SK-N-SH (cell line): Measurements from ENCODE around the gene ZBTB37. TPM values are rescaled to one million over a fixed set of nuclear protein-coding genes. Genes with fewer than 3 reads are reported as not detected.

Source experiments
- CTCF ChIA-PET: fragments of 300-600, 350-600 bp; formaldehyde crosslinking; extraction: SDS; loops from one replicate; lab custom pipeline; 2021; lab: Yijun Ruan, JAX
- POLR2A ChIA-PET: fragments of 350-600 bp; sonication (Branson Sonifier 250); formaldehyde crosslinking; extraction: SDS; loops from one replicate; lab custom pipeline; 2020; ENCODE audit warnings: antibody characterized with exemption, inconsistent platforms; lab: Yijun Ruan, JAX
- DNase-seq: peaks from one replicate; pipeline ENCODE4 v3.0.0; 2012
- H2AFZ ChIP-seq: fragments of 200-600 bp; sonication (generic); 2 replicates; pipeline ENCODE4 v1.8.1; 2016; ENCODE audit warnings: antibody characterized with exemption, mild to moderate bottlenecking, low read depth
- H3F3A ChIP-seq: fragments of 200-600 bp; sonication (generic); replicated peaks from 2 replicates; pipeline ENCODE3; 2016; ENCODE audit warnings: antibody characterized with exemption, mild to moderate bottlenecking; ENCODE audit not compliant: insufficient read depth
- H3K27ac ChIP-seq, 2 experiments: fragments of 200-500 bp in 1 of 2; fragments of 200-600 bp in 1 of 2; sonication (Bioruptor generic) in 1 of 2; sonication (generic), shearing (Covaris generic) in 1 of 2; 2 replicates each; pipeline versions ENCODE4 v1.5.1 to v1.6.1; 2014 to 2016; ENCODE audit warnings: low read depth in 2 of 2, inconsistent platforms in 1 of 2, low read length in 1 of 2, mild to moderate bottlenecking in 1 of 2, mixed read lengths in 1 of 2
- H3K27me3 ChIP-seq: fragments of 200-600 bp; sonication (generic), shearing (Covaris generic); 2 replicates; pipeline ENCODE4 v1.6.1; 2016; ENCODE audit warnings: mixed run types; ENCODE audit not compliant: insufficient read depth
- H3K36me3 ChIP-seq, 2 experiments: fragments of 200-500 bp in 1 of 2; fragments of 200-600 bp in 1 of 2; sonication (Bioruptor generic) in 1 of 2; sonication (generic) in 1 of 2; replicated peaks in 1 of 2; 2 replicates each; pipeline versions ENCODE3 to v1.5.1; 2014 to 2016; ENCODE audit warnings: low read length in 1 of 2, mild to moderate bottlenecking in 1 of 2; ENCODE audit not compliant: insufficient read depth in 2 of 2, control insufficient read depth in 1 of 2
- H3K4me1 ChIP-seq, 2 experiments: fragments of 200-500 bp in 1 of 2; fragments of 200-600 bp in 1 of 2; sonication (Bioruptor generic) in 1 of 2; sonication (generic), shearing (Covaris generic) in 1 of 2; 2 replicates each; pipeline versions ENCODE4 v1.5.1 to v1.6.1; 2014 to 2016; ENCODE audit warnings: low read depth in 1 of 2, low read length in 1 of 2, mixed run types in 1 of 2; ENCODE audit not compliant: insufficient read depth in 2 of 2, control insufficient read depth in 1 of 2
- H3K4me2 ChIP-seq: fragments of 200-600 bp; sonication (generic), shearing (Covaris generic); 2 replicates; pipeline ENCODE4 v1.6.1; 2017; ENCODE audit warnings: mixed run types
- H3K4me3 ChIP-seq, 2 experiments: fragments of 200-500 bp in 1 of 2; fragments of 200-600 bp in 1 of 2; sonication (Bioruptor generic) in 1 of 2; sonication (generic), shearing (Covaris generic) in 1 of 2; 2 replicates each; pipeline versions ENCODE4 v1.5.1 to v1.8.1; 2014 to 2016; ENCODE audit warnings: low read depth in 2 of 2, inconsistent platforms in 1 of 2, low read length in 1 of 2, mild to moderate bottlenecking in 1 of 2, mixed read lengths in 1 of 2, moderate library complexity in 1 of 2
- H3K79me2 ChIP-seq: fragments of 200-600 bp; sonication (generic); 2 replicates; pipeline ENCODE4 v1.8.1; 2017; ENCODE audit warnings: mild to moderate bottlenecking; ENCODE audit not compliant: insufficient read depth
- H3K9ac ChIP-seq: fragments of 200-600 bp; sonication (generic); 2 replicates; pipeline ENCODE4 v1.6.1; 2017; ENCODE audit warnings: mixed run types
- H3K9me2 ChIP-seq: fragments of 200-600 bp; sonication (generic); 2 replicates; pipeline ENCODE4 v1.6.1; 2017; ENCODE audit warnings: mixed run types
- H3K9me3 ChIP-seq: fragments of 200-600 bp; sonication (generic); 2 replicates; pipeline ENCODE4 v1.6.1; 2017; ENCODE audit warnings: mixed run types, mild to moderate bottlenecking, moderate library complexity
- H4K20me1 ChIP-seq: fragments of 200-600 bp; sonication (generic); 2 replicates; pipeline ENCODE4 v1.6.1; 2017; ENCODE audit warnings: mild to moderate bottlenecking, mixed run types; ENCODE audit not compliant: insufficient read depth
- ELF1 ChIP-seq: IDR thresholded peaks from 2 replicates; pipeline ENCODE4 v1.4.0; 2012
- EP300 ChIP-seq, 2 experiments: IDR thresholded peaks; 2 replicates each; pipeline versions ENCODE4 v1.4.0 to v1.6.1; 2012; ENCODE audit warnings: borderline replicate concordance in 1 of 2, low read depth in 1 of 2, low read length in 1 of 2
- EZH2phosphoT487 ChIP-seq: fragments of 200-600 bp; sonication (generic); IDR thresholded peaks from 2 replicates; pipeline ENCODE4 v1.6.1; 2017; ENCODE audit warnings: low read depth, mixed run types, mild to moderate bottlenecking, antibody characterized with exemption, moderate library complexity, borderline replicate concordance
- FOSL2 ChIP-seq: IDR thresholded peaks from 2 replicates; pipeline ENCODE4 v1.4.0; 2012; ENCODE audit warnings: low read depth, mild to moderate bottlenecking, moderate library complexity, borderline replicate concordance
- FOXJ3 ChIP-seq: sonication (generic); formaldehyde crosslinking; IDR thresholded peaks from 2 replicates; pipeline ENCODE4 v1.5.1; 2020; ENCODE audit warnings: mild to moderate bottlenecking, missing genetic modification reagents
- FOXM1 ChIP-seq: IDR thresholded peaks from 2 replicates; pipeline ENCODE4 v1.4.0; 2012; ENCODE audit warnings: low read depth, mild to moderate bottlenecking
- GABPA ChIP-seq: IDR thresholded peaks from 2 replicates; pipeline ENCODE4 v1.4.0; 2012; ENCODE audit warnings: low read depth, mild to moderate bottlenecking
- GATA2 ChIP-seq: sonication (generic); formaldehyde crosslinking; IDR thresholded peaks from 2 replicates; pipeline ENCODE4 v1.5.0; 2020; ENCODE audit warnings: mild to moderate bottlenecking, missing genetic modification reagents
- MEF2A ChIP-seq: IDR thresholded peaks from 2 replicates; pipeline ENCODE4 v1.4.0; 2012; ENCODE audit warnings: low read depth, borderline replicate concordance
- NFIC ChIP-seq: IDR thresholded peaks from 2 replicates; pipeline ENCODE4 v1.4.0; 2012; ENCODE audit warnings: borderline replicate concordance
- RFX5 ChIP-seq: IDR thresholded peaks from 2 replicates; pipeline ENCODE4 v1.6.1; 2012; ENCODE audit warnings: mild to moderate bottlenecking, improper control_type of control experiment, low read length
- RXRA ChIP-seq: IDR thresholded peaks from 2 replicates; pipeline ENCODE4 v1.4.0; 2012; ENCODE audit warnings: low read depth, mild to moderate bottlenecking, borderline replicate concordance
- SIN3A ChIP-seq: IDR thresholded peaks from 2 replicates; pipeline ENCODE4 v1.6.1; 2012; ENCODE audit warnings: low read depth, mild to moderate bottlenecking, low read length, moderate library complexity, borderline replicate concordance
- SMC3 ChIP-seq: IDR thresholded peaks from 2 replicates; pipeline ENCODE4 v1.6.1; 2012; ENCODE audit warnings: low read depth, low read length, improper control_type of control experiment
- TCF12 ChIP-seq: IDR thresholded peaks from 2 replicates; pipeline ENCODE4 v1.4.0; 2012
- USF1 ChIP-seq: IDR thresholded peaks from 2 replicates; pipeline ENCODE4 v1.4.0; 2012; ENCODE audit warnings: low read depth, borderline replicate concordance
- YY1 ChIP-seq: IDR thresholded peaks from 2 replicates; pipeline ENCODE4 v1.4.0; 2012; ENCODE audit warnings: low read depth, mild to moderate bottlenecking
- ZBTB33 ChIP-seq: IDR thresholded peaks from 2 replicates; pipeline ENCODE4 v1.4.0; 2012; ENCODE audit warnings: low read depth, borderline replicate concordance
- WGBS: methylation state at CpG from one replicate; pipeline ENCODE4 v1.1.6; 2017; ENCODE audit warnings: low lambda C conversion rate; 5-methylcytosine and 5-hydroxymethylcytosine counted together
- polyA plus RNA-seq, 3 experiments: library from polyadenylated mRNA; depleted of rRNA; stranded (reverse); fragments of >200 nt; gene quantifications; 2 replicates each; pipeline ENCODE4 v1.2.3, GENCODE V29; 2012

Gene ZBTB37
- polyA plus RNA-seq, 1 of the 3 experiments (the other 2 are of a cell fraction): 0.89 TPM

DNA sequence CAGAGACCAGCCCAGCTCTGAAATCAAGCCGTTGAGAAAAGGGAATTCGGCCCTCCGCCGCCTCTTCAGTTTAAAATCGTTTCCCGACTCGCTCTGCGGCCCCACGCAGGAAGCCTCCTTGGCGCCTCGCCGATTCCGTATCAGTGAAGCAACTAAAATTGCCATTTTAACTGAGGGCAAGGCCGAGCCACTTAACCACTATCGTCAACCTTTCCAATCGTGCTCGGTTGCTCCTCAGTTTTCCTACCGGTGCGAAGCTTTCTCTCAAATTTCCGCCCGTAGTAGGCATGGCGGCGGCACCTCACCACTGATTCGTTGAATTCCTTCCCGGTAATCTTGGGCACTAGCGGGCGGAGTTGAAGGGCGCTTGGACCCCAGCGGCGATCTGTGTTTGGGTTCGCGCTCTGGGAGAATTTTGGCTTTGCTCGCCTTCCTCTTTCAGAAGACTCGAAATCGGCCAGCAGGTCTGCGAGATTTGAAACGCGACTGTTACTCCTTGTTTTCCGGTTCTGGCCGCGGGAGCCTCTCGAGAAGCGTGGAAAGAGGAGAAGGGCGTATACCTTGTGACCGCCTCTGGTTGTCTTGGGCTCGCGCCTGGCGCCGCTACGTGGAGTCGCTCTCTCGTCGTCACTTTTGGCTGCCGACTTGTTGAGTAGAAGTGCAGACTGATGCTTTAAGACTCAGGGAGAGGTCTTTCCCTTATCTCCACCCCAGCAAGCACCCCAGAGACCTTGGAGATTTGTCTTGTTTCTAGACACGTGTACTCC lies 43.7 kb upstream of the ZBTB37 start, which contains the start of the genes CENPL and DARS2 (continued):
- TF ChIP-seq FOSL2 (no peak), RXRA (no peak), GATA2 (CRISPR knock-in tag) (peak; percentile 66), MEF2A (no peak), ELF1 (peak; percentile 96), EZH2phosphoT487 (no peak), FOXJ3 (CRISPR knock-in tag) (no peak), SIN3A (peak; percentile 88; the same call in 1 of the 2 replicates), ZBTB33 (no peak; the same call in 1 of the 2 replicates), EP300 (IDR thresholded peaks at IDR 0.05; ENCODE audit: borderline replicate concordance in 1 of 2, low read depth in 1 of 2, low read length in 1 of 2) (no peak; a peak in 2 of 4 replicates), GABPA (peak; percentile 86), YY1 (peak; percentile 100), SMC3 (no peak), NFIC (peak; percentile 61; the same call in 1 of the 2 replicates), TCF12 (no peak), RFX5 (no peak)

GRCh38 chr1:173827611-173828010 lies 40.6 kb upstream of the ZBTB37 start:
- H3K36me3 ChIP-seq: peaks cover 18 to 20% of the 10 kb centered on the region in 2 experiments
- TF ChIP-seq USF1 (no peak), FOXM1 (no peak), NFIC (peak; percentile 43; the same call in 1 of the 2 replicates), YY1 (no peak), GATA2 (CRISPR knock-in tag) (no peak)
- 94% methylated on average over 2 of the region's 2 CpGs for WGBS
- ChIA-PET POLR2A (interaction anchor here (1.0 kb wide), 1 partner anchor 41 kb away, joined by 3 read pairs; the partner anchor contains the start of gene ZBTB37), CTCF (interaction anchor here (1.0 to 1.1 kb wide), 2 partner anchors 22 to 246 kb away, joined by 3 read pairs; no protein-coding TSS in a partner anchor)
- peaks cover 16% of the 10 kb centered on the region for H3F3A ChIP-seq
- H3K27me3 ChIP-seq: no peaks in the 10 kb centered on the region
- no peak overlapping the region for H3K4me3 ChIP-seq
- H3K27ac ChIP-seq: no peak overlapping the region
- H3K79me2 ChIP-seq: peaks cover 36% of the 10 kb centered on the region
- no peak overlapping the region for H2AFZ ChIP-seq
- H3K4me1 ChIP-seq: peaks cover 10 to 11% of the 10 kb centered on the region in 2 experiments; a peak in 3 of 4 replicates
- H3K9me2 ChIP-seq: no peaks in the 10 kb centered on the region
- 0 out of 2 replicates have a peak overlapping the region, but pooled peaks have one; percentile 16 for H3K4me2 ChIP-seq
- H3K9me3 ChIP-seq: no peaks in the 10 kb centered on the region
- DNase-seq: no peak
- no peak overlapping the region for H3K9ac ChIP-seq
- no peaks in the 10 kb centered on the region for H4K20me1 ChIP-seq
